ENCODE results near the gene PCDHA12.
"Not testable (repeated sequence)": the region's sequence is repeated elsewhere in the genome, so short reads cannot be mapped to it uniquely, and the experiment has no call there.

The PCDHA12 gene, protein sequence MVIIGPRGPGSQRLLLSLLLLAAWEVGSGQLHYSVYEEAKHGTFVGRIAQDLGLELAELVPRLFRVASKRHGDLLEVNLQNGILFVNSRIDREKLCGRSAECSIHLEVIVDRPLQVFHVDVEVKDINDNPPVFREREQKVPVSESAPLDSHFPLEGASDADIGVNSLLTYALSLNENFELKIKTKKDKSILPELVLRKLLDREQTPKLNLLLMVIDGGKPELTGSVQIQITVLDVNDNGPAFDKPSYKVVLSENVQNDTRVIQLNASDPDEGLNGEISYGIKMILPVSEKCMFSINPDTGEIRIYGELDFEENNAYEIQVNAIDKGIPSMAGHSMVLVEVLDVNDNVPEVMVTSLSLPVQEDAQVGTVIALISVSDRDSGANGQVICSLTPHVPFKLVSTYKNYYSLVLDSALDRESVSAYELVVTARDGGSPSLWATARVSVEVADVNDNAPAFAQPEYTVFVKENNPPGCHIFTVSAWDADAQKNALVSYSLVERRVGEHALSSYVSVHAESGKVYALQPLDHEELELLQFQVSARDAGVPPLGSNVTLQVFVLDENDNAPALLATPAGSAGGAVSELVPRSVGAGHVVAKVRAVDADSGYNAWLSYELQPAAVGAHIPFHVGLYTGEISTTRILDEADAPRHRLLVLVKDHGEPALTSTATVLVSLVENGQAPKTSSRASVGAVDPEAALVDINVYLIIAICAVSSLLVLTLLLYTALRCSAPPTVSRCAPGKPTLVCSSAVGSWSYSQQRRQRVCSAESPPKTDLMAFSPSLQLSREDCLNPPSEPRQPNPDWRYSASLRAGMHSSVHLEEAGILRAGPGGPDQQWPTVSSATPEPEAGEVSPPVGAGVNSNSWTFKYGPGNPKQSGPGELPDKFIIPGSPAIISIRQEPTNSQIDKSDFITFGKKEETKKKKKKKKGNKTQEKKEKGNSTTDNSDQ

DNA sequence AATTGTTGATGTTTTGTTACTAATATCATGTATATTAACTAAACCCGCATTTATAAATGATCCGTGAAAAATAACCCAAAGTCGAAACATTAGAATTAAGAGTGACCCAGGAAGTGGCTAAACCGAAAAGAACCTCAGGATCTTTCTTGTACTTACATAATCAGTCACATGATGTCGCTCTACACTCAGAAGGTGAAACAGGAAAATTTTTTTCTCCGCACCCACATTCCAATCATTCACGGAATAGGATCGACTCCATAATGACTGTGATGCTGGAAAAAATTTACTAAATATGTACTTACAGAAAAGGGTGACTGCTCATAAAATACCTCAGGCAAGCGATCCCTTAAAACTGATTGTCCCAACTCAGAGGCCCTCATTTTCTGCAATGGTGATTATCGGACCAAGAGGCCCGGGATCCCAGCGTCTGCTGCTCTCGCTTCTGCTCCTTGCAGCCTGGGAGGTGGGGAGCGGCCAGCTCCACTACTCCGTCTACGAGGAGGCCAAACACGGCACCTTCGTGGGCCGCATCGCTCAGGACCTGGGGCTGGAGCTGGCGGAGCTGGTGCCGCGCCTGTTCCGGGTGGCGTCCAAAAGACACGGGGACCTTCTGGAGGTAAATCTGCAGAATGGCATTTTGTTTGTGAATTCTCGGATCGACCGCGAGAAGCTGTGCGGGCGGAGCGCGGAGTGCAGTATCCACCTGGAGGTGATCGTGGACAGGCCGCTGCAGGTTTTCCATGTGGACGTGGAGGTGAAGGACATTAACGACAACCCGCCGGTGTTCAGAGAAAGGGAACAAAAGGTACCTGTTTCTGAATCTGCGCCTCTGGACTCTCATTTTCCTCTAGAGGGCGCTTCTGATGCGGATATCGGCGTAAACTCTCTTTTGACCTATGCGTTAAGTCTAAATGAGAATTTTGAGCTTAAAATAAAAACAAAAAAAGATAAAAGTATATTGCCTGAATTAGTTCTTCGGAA, at the start of gene PCDHA12:
PCDHA12 (plus strand) TSS at position 224 of the 981 bp plus-strand sequence; CDS start at position 389, 165 bp downstream.
- DNase-seq (ENCODE audit: low read depth in 2 of 2), result no peak

DNA sequence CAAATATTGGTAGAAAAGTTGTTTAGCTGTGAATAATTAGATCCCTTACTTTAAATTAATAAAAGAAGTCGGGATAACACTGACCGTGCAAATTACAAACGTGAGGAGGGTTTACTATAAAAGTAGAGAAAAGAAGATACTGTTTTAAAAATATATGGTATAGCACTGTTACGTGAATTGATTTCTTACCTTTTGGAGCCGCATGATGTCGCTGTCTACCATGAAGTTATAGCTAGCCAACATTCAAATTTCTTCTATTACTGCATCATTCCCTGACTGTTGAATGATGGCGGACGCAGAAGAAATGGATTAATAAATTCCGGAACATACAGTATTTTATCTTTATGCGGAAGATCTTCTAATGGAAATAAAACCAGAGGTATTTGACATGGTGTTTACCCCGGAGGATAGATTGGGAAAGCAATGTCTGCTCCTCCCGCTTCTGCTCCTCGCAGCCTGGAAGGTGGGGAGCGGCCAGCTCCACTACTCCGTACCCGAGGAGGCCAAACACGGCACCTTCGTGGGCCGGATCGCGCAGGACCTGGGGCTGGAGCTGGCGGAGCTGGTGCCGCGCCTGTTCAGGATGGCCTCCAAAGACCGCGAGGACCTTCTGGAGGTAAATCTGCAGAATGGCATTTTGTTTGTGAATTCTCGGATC, 47.3 kb upstream of the PCDHA12 start, which contains the start of gene PCDHA6:
PCDHA6 (plus strand) TSS at position 257 of the 658 bp plus-strand sequence; CDS start at position 389, 132 bp downstream.
- DNase-seq (ENCODE audit: low read depth in 2 of 2), result no peak

DNA sequence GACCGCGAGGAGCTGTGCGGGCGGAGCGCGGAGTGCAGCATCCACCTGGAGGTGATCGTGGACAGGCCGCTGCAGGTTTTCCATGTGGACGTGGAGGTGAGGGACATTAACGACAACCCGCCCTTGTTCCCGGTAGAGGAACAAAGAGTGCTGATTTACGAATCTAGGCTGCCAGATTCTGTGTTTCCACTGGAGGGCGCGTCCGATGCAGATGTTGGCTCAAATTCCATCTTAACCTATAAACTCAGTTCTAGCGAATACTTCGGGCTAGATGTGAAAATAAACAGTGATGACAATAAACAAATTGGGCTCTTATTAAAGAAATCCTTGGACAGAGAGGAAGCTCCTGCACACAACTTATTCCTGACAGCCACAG, 46.8 kb upstream of the PCDHA12 start:
- no peak for DNase-seq (ENCODE audit: low read depth in 2 of 2)

DNA sequence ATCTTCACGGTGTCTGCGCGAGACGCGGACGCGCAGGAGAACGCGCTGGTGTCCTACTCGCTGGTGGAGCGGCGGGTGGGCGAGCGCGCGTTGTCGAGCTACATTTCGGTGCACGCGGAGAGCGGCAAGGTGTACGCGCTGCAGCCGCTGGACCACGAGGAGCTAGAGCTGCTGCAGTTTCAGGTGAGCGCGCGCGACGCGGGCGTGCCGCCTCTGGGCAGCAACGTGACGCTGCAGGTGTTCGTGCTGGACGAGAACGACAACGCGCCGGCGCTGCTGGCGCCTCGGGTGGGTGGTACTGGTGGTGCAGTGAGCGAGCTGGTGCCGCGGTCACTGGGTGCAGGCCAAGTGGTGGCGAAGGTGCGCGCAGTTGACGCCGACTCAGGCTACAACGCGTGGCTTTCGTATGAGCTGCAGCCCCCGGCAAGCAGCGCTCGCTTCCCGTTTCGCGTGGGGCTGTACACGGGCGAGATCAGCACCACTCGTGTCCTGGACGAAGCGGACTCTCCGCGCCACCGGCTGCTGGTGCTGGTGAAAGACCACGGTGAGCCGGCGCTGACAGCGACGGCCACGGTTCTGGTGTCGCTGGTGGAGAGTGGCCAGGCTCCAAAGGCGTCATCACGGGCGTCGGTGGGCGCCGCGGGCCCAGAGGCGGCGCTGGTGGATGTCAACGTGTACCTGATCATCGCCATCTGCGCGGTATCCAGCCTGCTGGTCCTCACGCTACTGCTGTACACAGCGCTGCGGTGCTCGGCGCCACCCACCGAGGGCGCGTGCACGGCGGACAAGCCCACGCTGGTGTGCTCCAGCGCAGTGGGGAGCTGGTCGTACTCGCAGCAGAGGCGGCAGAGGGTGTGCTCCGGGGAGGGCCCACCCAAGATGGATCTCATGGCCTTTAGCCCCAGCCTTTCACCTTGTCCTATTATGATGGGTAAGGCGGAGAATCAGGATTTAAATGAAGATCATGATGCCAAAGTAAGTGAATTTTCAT, 45.3 kb upstream of the PCDHA12 start:
- not testable (repeated sequence) for DNase-seq (ENCODE audit: low read depth in 2 of 2)

DNA sequence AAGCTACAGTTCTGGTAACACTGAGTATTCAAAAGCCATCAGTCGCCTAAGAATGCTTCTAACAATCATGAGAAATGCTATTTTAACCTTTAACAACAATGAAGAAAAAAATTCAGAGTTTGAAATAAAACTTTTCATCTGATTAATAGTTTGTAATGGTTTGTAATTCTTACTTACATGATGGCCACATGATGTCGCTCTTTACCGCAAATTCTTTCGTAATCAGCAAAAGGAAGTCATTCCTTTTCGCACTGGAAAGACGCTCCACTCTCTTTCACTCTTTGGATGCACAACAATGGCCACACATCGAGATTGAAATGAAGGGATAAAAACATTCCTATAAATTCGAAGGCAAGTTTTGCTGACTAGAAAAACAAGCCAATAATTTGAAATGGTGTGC, 41.1 kb upstream of the PCDHA12 start, which contains the start of gene PCDHA7:
PCDHA7 (plus strand) TSS at position 277 of the 400 bp plus-strand sequence; CDS start at position 392, 115 bp downstream.
- DNase-seq (ENCODE audit: low read depth in 2 of 2), result no peak

DNA sequence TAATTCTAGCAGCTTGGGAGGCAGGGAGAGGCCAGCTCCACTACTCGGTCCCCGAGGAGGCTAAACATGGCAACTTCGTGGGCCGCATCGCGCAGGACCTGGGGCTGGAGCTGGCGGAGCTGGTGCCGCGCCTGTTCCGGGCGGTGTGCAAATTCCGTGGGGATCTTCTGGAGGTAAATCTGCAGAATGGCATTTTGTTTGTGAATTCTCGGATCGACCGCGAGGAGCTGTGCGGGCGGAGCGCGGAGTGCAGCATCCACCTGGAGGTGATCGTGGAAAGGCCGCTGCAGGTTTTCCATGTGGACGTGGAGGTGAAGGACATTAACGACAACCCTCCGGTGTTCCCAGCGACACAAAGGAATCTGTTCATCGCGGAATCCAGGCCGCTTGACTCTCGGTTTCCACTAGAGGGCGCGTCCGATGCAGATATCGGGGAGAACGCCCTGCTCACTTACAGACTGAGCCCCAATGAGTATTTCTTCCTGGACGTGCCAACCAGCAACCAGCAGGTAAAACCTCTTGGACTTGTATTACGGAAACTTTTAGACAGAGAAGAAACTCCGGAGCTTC, 40.6 kb upstream of the PCDHA12 start:
- DNase-seq (ENCODE audit: low read depth in 2 of 2), result not testable (repeated sequence)

DNA sequence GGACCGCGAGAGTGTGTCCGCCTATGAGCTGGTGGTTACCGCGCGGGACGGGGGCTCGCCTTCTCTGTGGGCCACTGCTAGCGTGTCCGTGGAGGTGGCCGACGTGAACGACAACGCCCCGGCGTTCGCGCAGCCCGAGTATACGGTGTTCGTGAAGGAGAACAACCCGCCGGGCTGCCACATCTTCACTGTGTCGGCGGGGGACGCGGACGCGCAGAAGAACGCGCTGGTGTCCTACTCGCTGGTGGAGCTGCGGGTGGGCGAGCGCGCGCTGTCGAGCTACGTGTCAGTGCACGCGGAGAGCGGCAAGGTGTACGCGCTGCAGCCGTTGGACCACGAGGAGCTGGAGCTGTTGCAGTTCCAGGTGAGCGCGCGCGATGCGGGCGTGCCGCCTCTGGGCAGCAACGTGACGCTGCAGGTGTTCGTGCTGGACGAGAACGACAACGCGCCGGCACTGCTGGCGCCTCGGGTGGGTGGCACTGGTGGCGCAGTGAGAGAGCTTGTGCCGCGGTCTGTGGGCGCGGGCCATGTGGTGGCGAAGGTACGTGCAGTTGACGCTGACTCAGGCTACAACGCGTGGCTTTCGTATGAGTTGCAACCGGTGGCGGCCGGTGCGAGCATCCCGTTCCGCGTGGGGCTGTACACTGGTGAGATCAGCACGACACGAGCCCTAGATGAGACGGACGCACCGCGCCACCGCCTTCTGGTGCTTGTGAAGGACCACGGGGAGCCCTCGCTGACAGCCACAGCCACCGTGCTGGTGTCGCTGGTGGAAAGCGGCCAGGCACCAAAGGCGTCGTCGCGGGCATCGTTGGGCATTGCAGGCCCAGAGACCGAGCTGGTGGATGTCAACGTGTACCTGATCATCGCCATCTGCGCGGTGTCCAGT, 39.2 kb upstream of the PCDHA12 start:
- DNase-seq (ENCODE audit: low read depth in 2 of 2), result no peak

DNA sequence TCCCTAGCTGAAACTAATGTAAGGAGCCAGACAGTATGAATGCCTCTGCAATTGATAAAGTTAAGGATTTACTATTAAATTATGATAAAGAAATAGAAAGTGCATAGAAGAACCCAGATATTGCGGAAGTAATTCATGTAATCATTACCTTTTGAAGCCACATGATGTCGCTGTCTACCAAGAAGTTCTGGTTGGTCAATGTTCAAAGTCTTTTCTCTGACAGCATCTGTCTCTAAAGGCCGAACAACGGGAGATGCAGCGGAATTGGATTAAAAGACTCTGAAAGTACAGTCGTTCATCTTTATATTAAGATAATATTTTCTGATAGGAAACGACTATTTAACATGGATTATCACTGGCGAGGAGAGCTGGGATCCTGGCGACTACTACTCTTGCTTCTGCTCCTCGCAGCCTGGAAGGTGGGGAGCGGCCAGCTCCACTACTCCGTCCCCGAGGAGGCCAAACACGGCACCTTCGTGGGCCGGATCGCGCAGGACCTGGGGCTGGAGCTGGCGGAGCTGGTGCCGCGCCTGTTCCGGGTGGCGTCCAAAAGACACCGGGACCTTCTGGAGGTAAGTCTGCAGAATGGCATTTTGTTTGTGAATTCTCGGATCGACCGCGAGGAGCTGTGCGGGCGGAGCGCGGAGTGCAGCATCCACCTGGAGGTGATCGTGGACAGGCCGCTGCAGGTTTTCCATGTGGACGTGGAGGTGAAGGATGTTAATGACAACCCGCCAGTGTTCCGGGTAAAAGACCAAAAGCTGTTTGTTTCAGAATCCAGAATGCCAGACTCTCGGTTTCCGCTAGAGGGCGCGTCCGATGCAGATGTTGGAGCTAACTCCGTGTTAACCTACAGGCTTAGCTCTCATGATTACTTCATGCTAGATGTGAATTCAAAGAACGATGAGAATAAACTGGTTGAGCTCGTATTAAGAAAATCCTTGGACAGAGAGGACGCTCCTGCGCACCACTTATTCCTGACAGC, 33.8 kb upstream of the PCDHA12 start, which contains the start of gene PCDHA8:
PCDHA8 (plus strand) TSS at position 210 of the 985 bp plus-strand sequence; CDS start at position 345, 135 bp downstream.
- no peak for DNase-seq (ENCODE audit: low read depth in 2 of 2)

DNA sequence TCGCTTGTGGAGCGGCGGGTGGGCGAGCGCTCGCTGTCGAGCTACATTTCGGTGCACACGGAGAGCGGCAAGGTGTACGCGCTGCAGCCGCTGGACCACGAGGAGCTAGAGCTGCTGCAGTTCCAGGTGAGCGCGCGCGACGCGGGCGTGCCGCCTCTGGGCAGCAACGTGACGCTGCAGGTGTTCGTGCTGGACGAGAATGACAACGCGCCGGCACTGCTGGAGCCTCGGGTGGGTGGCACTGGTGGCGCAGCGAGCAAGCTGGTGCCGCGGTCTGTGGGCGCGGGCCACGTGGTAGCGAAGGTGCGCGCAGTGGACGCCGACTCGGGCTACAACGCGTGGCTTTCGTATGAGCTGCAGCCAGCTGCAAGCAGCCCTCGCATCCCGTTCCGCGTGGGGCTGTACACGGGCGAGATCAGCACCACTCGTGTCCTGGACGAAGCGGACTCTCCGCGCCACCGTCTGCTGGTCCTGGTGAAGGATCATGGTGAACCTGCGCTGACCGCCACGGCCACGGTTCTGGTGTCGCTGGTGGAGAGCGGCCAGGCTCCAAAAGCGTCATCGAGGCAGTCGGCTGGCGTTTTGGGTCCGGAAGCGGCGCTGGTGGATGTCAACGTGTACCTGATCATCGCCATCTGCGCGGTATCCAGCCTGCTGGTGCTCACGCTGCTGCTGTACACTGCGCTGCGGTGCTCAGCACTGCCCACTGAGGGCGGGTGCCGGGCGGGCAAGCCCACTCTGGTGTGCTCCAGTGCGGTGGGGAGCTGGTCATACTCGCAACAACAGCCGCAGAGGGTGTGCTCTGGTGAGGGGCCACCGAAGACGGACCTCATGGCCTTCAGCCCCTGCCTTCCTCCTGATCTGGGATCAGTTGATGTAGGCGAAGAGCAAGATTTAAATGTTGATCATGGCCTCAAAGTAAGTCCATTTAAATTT, 32.0 kb upstream of the PCDHA12 start:
- DNase-seq (ENCODE audit: low read depth in 2 of 2), result no peak

DNA sequence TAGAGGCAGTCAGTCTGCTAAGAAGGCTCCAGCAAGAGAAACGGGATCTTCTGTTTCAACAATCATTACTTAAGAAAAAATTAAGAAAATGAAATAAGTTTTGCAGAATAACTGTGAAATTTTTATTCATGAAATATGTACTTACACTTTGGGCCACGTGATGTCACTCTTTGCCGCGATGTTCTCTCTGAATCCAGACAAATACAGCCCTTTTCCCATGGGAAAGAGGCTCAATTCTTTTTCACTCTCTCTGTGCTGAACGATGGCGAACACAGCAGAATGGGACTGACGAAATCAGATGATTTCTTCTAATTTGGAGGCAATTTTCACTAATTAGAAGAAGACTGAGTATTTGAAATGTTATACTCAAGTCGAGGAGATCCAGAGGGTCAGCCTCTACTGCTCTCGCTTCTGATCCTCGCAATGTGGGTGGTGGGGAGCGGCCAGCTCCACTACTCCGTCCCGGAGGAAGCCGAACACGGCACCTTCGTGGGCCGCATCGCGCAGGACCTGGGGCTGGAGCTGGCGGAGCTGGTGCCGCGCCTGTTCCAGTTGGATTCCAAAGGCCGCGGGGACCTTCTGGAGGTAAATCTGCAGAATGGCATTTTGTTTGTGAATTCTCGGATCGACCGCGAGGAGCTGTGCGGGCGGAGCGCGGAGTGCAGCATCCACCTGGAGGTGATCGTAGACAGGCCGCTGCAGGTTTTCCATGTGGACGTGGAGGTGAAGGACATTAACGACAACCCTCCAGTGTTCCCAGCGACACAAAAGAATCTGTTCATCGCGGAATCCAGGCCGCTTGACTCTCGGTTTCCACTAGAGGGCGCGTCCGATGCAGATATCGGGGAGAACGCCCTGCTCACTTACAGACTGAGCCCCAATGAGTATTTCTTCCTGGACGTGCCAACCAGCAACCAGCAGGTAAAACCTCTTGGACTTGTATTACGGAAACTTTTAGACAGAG, 26.7 kb upstream of the PCDHA12 start, which contains the start of gene PCDHA9:
PCDHA9 (plus strand) TSS at position 244 of the 964 bp plus-strand sequence; CDS start at position 358, 114 bp downstream.
- not testable (repeated sequence) for DNase-seq (ENCODE audit: low read depth in 2 of 2)

DNA sequence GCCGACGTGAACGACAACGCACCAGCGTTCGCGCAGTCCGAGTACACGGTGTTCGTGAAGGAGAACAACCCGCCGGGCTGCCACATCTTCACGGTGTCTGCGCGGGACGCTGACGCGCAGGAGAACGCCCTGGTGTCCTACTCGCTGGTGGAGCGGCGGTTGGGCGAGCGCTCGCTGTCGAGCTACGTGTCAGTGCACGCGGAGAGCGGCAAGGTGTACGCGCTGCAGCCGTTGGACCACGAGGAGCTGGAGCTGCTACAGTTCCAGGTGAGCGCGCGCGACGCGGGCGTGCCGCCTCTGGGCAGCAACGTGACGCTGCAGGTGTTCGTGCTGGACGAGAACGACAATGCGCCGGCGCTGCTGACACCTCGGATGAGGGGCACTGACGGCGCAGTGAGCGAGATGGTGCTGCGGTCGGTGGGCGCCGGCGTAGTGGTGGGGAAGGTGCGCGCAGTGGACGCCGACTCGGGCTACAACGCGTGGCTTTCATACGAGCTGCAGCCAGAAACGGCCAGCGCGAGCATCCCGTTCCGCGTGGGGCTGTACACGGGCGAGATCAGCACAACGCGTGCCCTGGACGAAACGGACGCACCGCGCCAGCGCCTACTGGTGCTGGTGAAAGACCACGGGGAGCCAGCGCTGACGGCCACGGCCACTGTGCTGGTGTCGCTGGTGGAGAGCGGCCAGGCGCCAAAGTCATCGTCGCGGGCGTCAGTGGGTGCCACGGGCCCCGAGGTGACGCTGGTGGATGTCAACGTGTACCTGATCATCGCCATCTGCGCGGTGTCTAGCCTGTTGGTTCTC, 25.1 kb upstream of the PCDHA12 start:
- DNase-seq (ENCODE audit: low read depth in 2 of 2), result not testable (repeated sequence)

DNA sequence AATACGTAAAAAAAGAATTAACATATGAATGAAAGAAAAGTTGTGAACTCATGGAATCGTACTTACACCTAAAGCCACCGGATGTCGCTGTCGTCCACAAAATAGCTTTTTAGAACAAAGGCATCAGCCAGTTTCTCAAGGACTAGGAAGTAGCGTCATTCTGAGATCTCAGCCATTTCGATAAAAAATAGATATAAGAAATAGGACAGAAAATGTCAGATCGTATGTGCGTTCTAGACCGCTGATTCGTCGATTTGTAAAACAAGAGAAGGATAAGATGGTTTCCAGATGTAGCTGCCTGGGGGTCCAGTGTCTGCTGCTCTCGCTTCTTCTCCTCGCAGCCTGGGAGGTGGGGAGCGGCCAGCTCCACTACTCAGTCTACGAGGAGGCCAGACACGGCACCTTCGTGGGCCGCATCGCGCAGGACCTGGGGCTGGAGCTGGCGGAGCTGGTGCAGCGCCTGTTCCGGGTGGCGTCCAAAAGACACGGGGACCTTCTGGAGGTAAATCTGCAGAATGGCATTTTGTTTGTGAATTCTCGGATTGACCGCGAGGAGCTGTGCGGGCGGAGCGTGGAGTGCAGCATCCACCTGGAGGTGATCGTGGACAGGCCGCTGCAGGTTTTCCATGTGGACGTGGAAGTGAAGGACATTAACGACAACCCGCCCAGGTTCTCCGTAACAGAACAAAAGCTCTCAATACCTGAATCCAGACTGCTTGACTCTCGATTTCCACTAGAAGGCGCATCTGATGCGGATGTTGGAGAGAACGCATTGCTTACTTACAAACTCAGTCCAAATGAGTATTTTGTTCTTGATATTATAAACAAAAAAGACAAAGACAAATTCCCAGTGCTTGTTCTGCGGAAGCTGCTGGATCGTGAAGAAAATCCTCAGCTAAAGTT, 19.1 kb upstream of the PCDHA12 start, which contains the start of gene PCDHA10:
PCDHA10 (plus strand) TSS at position 126 of the 903 bp plus-strand sequence; CDS start at position 278, 152 bp downstream.
- no peak for DNase-seq (ENCODE audit: low read depth in 2 of 2)

All from stimulated activated CD4-positive, alpha-beta T cell treated with anti-CD3 and anti-CD28 coated beads, Interleukin-12 subunit alpha, Interleukin-12 subunit beta, amount 100 ng/mL, for 24 hours (primary cell).